ENCODE data around the gene THEM5.

The THEM5 gene

DNA sequence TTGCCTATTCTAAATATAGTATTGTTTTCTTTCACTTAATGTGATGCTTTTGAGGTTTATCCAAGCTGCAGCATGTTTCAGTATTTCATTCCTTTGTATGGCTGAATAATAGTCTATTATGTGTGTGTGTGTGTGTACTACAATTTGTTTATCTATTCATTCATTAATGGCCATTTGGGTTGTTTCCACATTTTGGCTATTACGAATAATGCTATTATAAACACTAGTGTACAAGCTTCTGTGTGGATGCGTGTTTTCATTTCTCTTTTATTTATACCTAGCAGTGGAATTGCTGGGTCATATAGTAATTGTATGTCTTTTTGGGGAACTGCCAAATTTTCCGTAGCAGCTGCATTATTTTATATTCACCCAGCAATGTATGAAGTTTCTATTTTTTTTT, 15.0 kb upstream of the THEM5 start:
- H3K9me3 ChIP-seq (ENCODE audit: control insufficient read depth in 1 of 2, low read length in 2 of 2), result no peaks in the 10 kb centered on the region
- H3K27me3 ChIP-seq (ENCODE audit: control insufficient read depth in 1 of 2, insufficient read depth in 2 of 2, low read length in 2 of 2), result no peaks in the 10 kb centered on the region
- no peaks in the 10 kb centered on the region for H3K4me1 ChIP-seq (ENCODE audit: control insufficient read depth in 1 of 2, insufficient read depth in 2 of 2, low read length in 2 of 2)
- H3K27ac ChIP-seq (ENCODE audit: low read depth, low read length), result no peak overlapping the region
- peaks cover 0 to under 1% of the 10 kb centered on the region in 2 donors for H3K36me3 ChIP-seq (ENCODE audit: control insufficient read depth in 1 of 2, insufficient read depth in 2 of 2, low read length in 2 of 2)
- no peak overlapping the region for H3K4me3 ChIP-seq (ENCODE audit: low read depth in 1 of 2, low read length in 2 of 2)
- no peak overlapping the region for H3K9ac ChIP-seq (ENCODE audit: low read depth in 1 of 2, low read length in 2 of 2)

DNA sequence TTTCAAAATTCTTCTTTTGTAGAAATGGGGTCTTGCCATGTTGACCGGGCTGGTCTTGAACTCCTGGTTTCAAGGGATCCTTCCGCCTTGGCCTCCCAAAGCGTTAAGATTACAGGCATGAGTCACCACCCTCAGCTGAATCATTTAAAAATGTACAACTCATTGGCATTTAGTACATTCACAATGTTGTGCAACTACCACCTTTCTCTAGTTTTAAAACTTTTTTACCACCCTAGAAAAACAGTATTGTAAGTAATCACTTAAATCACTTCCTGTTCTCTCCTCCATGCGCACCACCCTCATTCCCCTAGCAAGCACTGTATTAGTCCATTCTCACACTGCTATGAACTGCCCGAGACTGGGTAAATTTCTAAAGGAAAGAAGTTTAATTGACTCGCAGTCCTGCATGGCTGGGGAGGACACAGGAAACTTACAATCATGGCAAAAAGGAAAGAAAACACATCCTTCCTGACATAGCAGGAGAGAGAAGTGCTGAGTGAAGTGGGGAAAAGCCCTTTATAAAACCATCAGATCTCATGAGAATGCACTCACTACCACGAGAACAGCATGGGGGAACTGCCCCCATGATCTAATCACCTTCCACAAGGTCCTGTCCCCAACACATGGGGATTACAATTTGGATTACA, 14.4 kb upstream of the THEM5 start:
- no peaks in the 10 kb centered on the region for H3K4me1 ChIP-seq (ENCODE audit: control insufficient read depth in 1 of 2, insufficient read depth in 2 of 2, low read length in 2 of 2)
- no peaks in the 10 kb centered on the region for H3K36me3 ChIP-seq (ENCODE audit: control insufficient read depth in 1 of 2, insufficient read depth in 2 of 2, low read length in 2 of 2)
- no peaks in the 10 kb centered on the region for H3K27me3 ChIP-seq (ENCODE audit: control insufficient read depth in 1 of 2, insufficient read depth in 2 of 2, low read length in 2 of 2)
- H3K9me3 ChIP-seq (ENCODE audit: control insufficient read depth in 1 of 2, low read length in 2 of 2), result no peaks in the 10 kb centered on the region
- H3K9ac ChIP-seq (ENCODE audit: low read depth in 1 of 2, low read length in 2 of 2), result no peak overlapping the region
- no peak overlapping the region for H3K4me3 ChIP-seq (ENCODE audit: low read depth in 1 of 2, low read length in 2 of 2)
- no peak overlapping the region for H3K27ac ChIP-seq (ENCODE audit: low read depth, low read length)

DNA sequence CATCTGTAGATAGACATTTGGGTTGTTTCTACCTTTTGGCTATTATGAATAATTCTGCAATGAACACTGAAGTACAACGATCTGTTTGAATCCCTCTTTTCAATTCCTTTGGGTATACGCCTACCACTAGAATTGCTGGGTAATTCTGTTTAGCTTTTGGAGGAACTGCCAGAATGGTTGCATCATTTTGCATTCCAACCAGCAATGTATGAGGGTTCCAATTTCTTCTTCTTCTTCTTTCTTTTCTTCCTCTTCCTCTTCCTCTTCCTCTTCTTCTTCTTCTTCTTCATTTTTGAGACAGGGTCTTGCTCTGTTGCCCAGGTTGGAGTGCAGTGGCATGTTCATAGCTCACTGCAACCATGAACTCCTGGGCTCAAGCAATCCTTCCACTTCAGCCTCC, 13.8 kb upstream of the THEM5 start:
- no peak overlapping the region for H3K9ac ChIP-seq (ENCODE audit: low read depth in 1 of 2, low read length in 2 of 2)

GRCh38 chr1:151864411-151864810, 10.9 kb upstream of the THEM5 start:
- H3K36me3 ChIP-seq (ENCODE audit: control insufficient read depth in 1 of 2, insufficient read depth in 2 of 2, low read length in 2 of 2), result no peaks in the 10 kb centered on the region
- H3K4me1 ChIP-seq (ENCODE audit: control insufficient read depth in 1 of 2, insufficient read depth in 2 of 2, low read length in 2 of 2), result no peaks in the 10 kb centered on the region
- H3K4me3 ChIP-seq (ENCODE audit: low read depth in 1 of 2, low read length in 2 of 2), result no peak overlapping the region
- no peak overlapping the region for H3K9ac ChIP-seq (ENCODE audit: low read depth in 1 of 2, low read length in 2 of 2)
- H3K27ac ChIP-seq (ENCODE audit: low read depth, low read length), result no peak overlapping the region
- H3K27me3 ChIP-seq (ENCODE audit: control insufficient read depth in 1 of 2, insufficient read depth in 2 of 2, low read length in 2 of 2), result no peaks in the 10 kb centered on the region
- no peaks in the 10 kb centered on the region for H3K9me3 ChIP-seq (ENCODE audit: control insufficient read depth in 1 of 2, low read length in 2 of 2)

More for the DNA sequence above, 13.8 kb upstream of the THEM5 start:
- Histone ChIP-seq H3K36me3 (ENCODE audit: control insufficient read depth in 1 of 2, insufficient read depth in 2 of 2, low read length in 2 of 2) (no peaks in the 10 kb centered on the region), H3K9me3 (ENCODE audit: control insufficient read depth in 1 of 2, low read length in 2 of 2) (no peaks in the 10 kb centered on the region), H3K4me1 (ENCODE audit: control insufficient read depth in 1 of 2, insufficient read depth in 2 of 2, low read length in 2 of 2) (no peaks in the 10 kb centered on the region), H3K4me3 (ENCODE audit: low read depth in 1 of 2, low read length in 2 of 2) (no peak overlapping the region), H3K27ac (ENCODE audit: low read depth, low read length) (no peak overlapping the region), H3K27me3 (ENCODE audit: control insufficient read depth in 1 of 2, insufficient read depth in 2 of 2, low read length in 2 of 2) (no peaks in the 10 kb centered on the region)

DNA sequence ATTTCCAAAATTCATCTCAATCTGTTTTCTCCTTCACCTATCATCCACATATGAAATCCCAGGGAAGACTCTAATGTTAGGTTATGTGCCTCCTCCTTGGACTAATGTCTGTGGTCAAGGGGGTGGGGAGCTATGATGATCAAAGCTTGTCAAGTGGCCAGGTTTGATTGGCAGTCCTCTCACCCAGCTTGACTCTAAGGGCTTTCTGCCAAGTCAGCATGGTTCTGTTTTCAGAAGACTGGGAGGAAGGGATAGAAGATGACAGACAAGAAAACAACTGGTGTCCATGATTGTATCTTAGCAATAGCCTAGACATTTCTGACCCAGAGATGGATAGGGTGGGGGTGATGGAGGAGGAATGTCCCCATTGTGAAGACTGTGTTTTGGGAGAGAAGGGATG, 9.1 kb upstream of the THEM5 start:
- Histone ChIP-seq H3K4me1 (ENCODE audit: control insufficient read depth in 1 of 2, insufficient read depth in 2 of 2, low read length in 2 of 2) (no peaks in the 10 kb centered on the region), H3K9ac (ENCODE audit: low read depth in 1 of 2, low read length in 2 of 2) (no peak overlapping the region), H3K36me3 (ENCODE audit: control insufficient read depth in 1 of 2, insufficient read depth in 2 of 2, low read length in 2 of 2) (no peaks in the 10 kb centered on the region)

DNA sequence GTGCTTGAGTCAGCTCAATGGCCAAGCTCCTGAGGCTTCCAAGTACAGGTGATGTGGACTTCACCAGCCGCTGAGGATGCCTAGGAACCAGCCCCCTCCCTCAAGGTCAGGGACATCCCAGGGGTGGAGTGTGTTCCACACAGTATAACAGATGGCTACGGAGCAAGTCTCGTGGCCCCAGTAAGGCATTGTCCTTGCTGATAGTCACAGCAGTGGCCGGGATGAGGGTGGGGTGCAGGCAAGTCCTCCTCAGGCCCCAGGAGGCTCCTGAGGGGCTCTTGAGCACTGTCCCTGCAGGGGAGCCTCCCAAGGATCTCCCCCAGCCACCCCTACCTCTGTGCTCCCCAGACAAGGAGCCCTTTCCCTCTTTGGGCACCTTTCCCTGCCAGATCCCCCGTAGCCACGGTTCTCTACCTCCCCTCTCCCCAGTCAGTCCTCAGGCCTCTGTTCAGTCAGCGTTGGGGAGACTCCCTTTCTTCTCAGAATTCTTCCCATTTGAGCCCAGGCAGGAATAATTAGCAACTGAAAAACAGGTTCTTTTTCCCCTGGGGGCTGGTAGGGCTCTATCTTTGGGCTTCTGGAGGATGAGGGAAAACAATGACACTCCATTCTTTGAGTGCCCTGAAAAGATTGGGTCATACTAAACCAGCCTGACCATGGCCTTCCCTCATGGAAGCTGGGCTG, 7.1 kb upstream of the THEM5 start:
- no peaks in the 10 kb centered on the region for H3K27me3 ChIP-seq (ENCODE audit: control insufficient read depth in 1 of 2, insufficient read depth in 2 of 2, low read length in 2 of 2)
- H3K27ac ChIP-seq (ENCODE audit: low read depth, low read length), result no peak overlapping the region
- no peaks in the 10 kb centered on the region for H3K4me1 ChIP-seq (ENCODE audit: control insufficient read depth in 1 of 2, insufficient read depth in 2 of 2, low read length in 2 of 2)
- H3K4me3 ChIP-seq (ENCODE audit: low read depth in 1 of 2, low read length in 2 of 2), result no peak overlapping the region
- no peak overlapping the region for H3K9ac ChIP-seq (ENCODE audit: low read depth in 1 of 2, low read length in 2 of 2)
- no peaks in the 10 kb centered on the region for H3K9me3 ChIP-seq (ENCODE audit: control insufficient read depth in 1 of 2, low read length in 2 of 2)
- H3K36me3 ChIP-seq (ENCODE audit: control insufficient read depth in 1 of 2, insufficient read depth in 2 of 2, low read length in 2 of 2), result no peaks in the 10 kb centered on the region

More for the DNA sequence above, 9.1 kb upstream of the THEM5 start:
- no peaks in the 10 kb centered on the region for H3K9me3 ChIP-seq (ENCODE audit: control insufficient read depth in 1 of 2, low read length in 2 of 2)
- no peak overlapping the region for H3K4me3 ChIP-seq (ENCODE audit: low read depth in 1 of 2, low read length in 2 of 2)
- H3K27ac ChIP-seq (ENCODE audit: low read depth, low read length), result no peak overlapping the region
- no peaks in the 10 kb centered on the region for H3K27me3 ChIP-seq (ENCODE audit: control insufficient read depth in 1 of 2, insufficient read depth in 2 of 2, low read length in 2 of 2)

- H3K27ac ChIP-seq (ENCODE audit: low read depth, low read length), result no peak overlapping the region
- no peaks in the 10 kb centered on the region for H3K4me1 ChIP-seq (ENCODE audit: control insufficient read depth in 1 of 2, insufficient read depth in 2 of 2, low read length in 2 of 2)
- no peaks in the 10 kb centered on the region for H3K36me3 ChIP-seq (ENCODE audit: control insufficient read depth in 1 of 2, insufficient read depth in 2 of 2, low read length in 2 of 2)
- H3K9ac ChIP-seq (ENCODE audit: low read depth in 1 of 2, low read length in 2 of 2), result no peak overlapping the region
- H3K27me3 ChIP-seq (ENCODE audit: control insufficient read depth in 1 of 2, insufficient read depth in 2 of 2, low read length in 2 of 2), result no peaks in the 10 kb centered on the region
- H3K4me3 ChIP-seq (ENCODE audit: low read depth in 1 of 2, low read length in 2 of 2), result no peak overlapping the region
- H3K9me3 ChIP-seq (ENCODE audit: control insufficient read depth in 1 of 2, low read length in 2 of 2), result no peaks in the 10 kb centered on the region
Observed at GRCh38 chr1:151859891-151860293, 6.4 kb upstream of the THEM5 start.

DNA sequence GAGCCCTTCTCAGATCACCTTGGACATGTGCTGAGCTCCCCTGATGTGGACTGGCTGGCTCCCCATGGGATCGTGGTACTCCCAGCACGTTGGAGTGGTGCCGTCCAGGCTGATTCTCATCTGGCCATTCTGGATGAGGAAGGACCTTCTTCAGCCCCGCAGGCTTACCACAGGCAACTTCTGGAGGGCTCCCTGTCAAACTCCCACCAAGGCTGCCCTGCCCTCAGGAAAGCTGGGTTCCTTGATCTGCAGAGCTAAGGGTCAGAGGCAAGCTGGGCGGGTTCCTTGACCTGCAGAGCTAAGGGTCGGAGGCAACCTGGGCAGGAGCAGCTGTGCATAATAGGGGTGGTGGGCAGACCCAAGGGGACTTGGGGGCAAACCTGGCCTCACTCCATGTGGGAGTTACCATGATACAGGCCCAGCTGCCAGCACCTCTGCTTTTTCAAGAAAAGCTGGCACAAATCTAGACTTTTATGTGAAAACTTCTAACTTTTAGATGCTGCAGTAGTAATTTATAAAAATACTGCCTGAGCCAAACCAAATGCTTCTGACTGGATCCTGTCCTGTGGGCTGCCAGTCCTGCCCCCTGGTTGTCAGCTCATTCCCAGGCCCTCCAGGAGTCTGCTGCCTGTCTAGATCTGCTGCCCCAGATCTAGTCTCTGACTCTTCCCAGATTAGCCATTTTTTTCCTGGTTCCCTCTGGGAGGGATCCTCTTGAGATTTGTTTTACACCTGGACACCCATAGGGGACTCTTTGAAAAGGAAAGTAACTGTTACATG, 5.6 kb upstream of the THEM5 start:
- Histone ChIP-seq H3K9me3 (ENCODE audit: control insufficient read depth in 1 of 2, low read length in 2 of 2) (no peaks in the 10 kb centered on the region), H3K27me3 (ENCODE audit: control insufficient read depth in 1 of 2, insufficient read depth in 2 of 2, low read length in 2 of 2) (no peaks in the 10 kb centered on the region), H3K4me3 (ENCODE audit: low read depth in 1 of 2, low read length in 2 of 2) (no peak overlapping the region), H3K4me1 (ENCODE audit: control insufficient read depth in 1 of 2, insufficient read depth in 2 of 2, low read length in 2 of 2) (no peaks in the 10 kb centered on the region), H3K9ac (ENCODE audit: low read depth in 1 of 2, low read length in 2 of 2) (no peak overlapping the region), H3K36me3 (ENCODE audit: control insufficient read depth in 1 of 2, insufficient read depth in 2 of 2, low read length in 2 of 2) (no peaks in the 10 kb centered on the region), H3K27ac (ENCODE audit: low read depth, low read length) (no peak overlapping the region)

- Histone ChIP-seq H3K27ac (ENCODE audit: low read depth, low read length) (no peak overlapping the region), H3K36me3 (ENCODE audit: control insufficient read depth in 1 of 2, insufficient read depth in 2 of 2, low read length in 2 of 2) (no peaks in the 10 kb centered on the region), H3K9me3 (ENCODE audit: control insufficient read depth in 1 of 2, low read length in 2 of 2) (no peaks in the 10 kb centered on the region), H3K9ac (ENCODE audit: low read depth in 1 of 2, low read length in 2 of 2) (no peak overlapping the region), H3K27me3 (ENCODE audit: control insufficient read depth in 1 of 2, insufficient read depth in 2 of 2, low read length in 2 of 2) (no peaks in the 10 kb centered on the region), H3K4me1 (ENCODE audit: control insufficient read depth in 1 of 2, insufficient read depth in 2 of 2, low read length in 2 of 2) (no peaks in the 10 kb centered on the region), H3K4me3 (ENCODE audit: low read depth in 1 of 2, low read length in 2 of 2) (no peak overlapping the region)
Observed at GRCh38 chr1:151858030-151858746, 4.7 kb upstream of the THEM5 start.

- H3K4me1 ChIP-seq (ENCODE audit: control insufficient read depth in 1 of 2, insufficient read depth in 2 of 2, low read length in 2 of 2), result no peaks in the 10 kb centered on the region
- no peak overlapping the region for H3K9ac ChIP-seq (ENCODE audit: low read depth in 1 of 2, low read length in 2 of 2)
- H3K27me3 ChIP-seq (ENCODE audit: control insufficient read depth in 1 of 2, insufficient read depth in 2 of 2, low read length in 2 of 2), result no peaks in the 10 kb centered on the region
- H3K36me3 ChIP-seq (ENCODE audit: control insufficient read depth in 1 of 2, insufficient read depth in 2 of 2, low read length in 2 of 2), result no peaks in the 10 kb centered on the region
- no peaks in the 10 kb centered on the region for H3K9me3 ChIP-seq (ENCODE audit: control insufficient read depth in 1 of 2, low read length in 2 of 2)
- H3K4me3 ChIP-seq (ENCODE audit: low read depth in 1 of 2, low read length in 2 of 2), result no peak overlapping the region
- no peak overlapping the region for H3K27ac ChIP-seq (ENCODE audit: low read depth, low read length)
Observed at GRCh38 chr1:151855933-151856332, 2.4 kb upstream of the THEM5 start.

Measured in duodenal mucosa (tissue), 2 donors.